ENCODE results near the gene CCDC83.

- TF ChIP-seq POLR2A (IDR thresholded peaks at IDR 0.05; ENCODE audit: extremely low read depth, insufficient read length) (no peak), CTCF (IDR thresholded peaks at IDR 0.05; ENCODE audit: low read depth, low read length) (no peak), MAX (IDR thresholded peaks at IDR 0.05; ENCODE audit: low read depth, low read length) (no peak)
Observed at GRCh38 chr11:85945296-85945695, 90.1 kb downstream of the CCDC83 start.
